Measurements from ENCODE around the gene ULK1. TPM values are rescaled to one million over a fixed set of nuclear protein-coding genes. Genes with fewer than 3 reads are reported as not detected.

The ULK1 gene
- total RNA-seq, 1 experiment from 2014 or later: 72.1 TPM

GRCh38 chr12:131861261-131862083 is 33.0 kb upstream of the ULK1 start:
- CTCF ChIA-PET: no interaction called here
- TF ChIP-seq POLR2AphosphoS5 (IDR thresholded peaks at IDR 0.05; ENCODE audit: low read depth, low read length) (no peak), TCF7L2 (IDR thresholded peaks at IDR 0.05; ENCODE audit: low read depth, low read length) (no peak), SIN3A (IDR thresholded peaks at IDR 0.05; ENCODE audit: borderline replicate concordance, insufficient read depth, low read depth, low read length) (no peak)
- TF ChIP-seq, protein P1, sequence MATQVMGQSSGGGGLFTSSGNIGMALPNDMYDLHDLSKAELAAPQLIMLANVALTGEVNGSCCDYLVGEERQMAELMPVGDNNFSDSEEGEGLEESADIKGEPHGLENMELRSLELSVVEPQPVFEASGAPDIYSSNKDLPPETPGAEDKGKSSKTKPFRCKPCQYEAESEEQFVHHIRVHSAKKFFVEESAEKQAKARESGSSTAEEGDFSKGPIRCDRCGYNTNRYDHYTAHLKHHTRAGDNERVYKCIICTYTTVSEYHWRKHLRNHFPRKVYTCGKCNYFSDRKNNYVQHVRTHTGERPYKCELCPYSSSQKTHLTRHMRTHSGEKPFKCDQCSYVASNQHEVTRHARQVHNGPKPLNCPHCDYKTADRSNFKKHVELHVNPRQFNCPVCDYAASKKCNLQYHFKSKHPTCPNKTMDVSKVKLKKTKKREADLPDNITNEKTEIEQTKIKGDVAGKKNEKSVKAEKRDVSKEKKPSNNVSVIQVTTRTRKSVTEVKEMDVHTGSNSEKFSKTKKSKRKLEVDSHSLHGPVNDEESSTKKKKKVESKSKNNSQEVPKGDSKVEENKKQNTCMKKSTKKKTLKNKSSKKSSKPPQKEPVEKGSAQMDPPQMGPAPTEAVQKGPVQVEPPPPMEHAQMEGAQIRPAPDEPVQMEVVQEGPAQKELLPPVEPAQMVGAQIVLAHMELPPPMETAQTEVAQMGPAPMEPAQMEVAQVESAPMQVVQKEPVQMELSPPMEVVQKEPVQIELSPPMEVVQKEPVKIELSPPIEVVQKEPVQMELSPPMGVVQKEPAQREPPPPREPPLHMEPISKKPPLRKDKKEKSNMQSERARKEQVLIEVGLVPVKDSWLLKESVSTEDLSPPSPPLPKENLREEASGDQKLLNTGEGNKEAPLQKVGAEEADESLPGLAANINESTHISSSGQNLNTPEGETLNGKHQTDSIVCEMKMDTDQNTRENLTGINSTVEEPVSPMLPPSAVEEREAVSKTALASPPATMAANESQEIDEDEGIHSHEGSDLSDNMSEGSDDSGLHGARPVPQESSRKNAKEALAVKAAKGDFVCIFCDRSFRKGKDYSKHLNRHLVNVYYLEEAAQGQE (IDR thresholded peaks at IDR 0.05; ENCODE audit: insufficient read depth in 1 of 2, low read depth in 2 of 2, low read length in 1 of 2): no peak
- TF ChIP-seq, protein P2, sequence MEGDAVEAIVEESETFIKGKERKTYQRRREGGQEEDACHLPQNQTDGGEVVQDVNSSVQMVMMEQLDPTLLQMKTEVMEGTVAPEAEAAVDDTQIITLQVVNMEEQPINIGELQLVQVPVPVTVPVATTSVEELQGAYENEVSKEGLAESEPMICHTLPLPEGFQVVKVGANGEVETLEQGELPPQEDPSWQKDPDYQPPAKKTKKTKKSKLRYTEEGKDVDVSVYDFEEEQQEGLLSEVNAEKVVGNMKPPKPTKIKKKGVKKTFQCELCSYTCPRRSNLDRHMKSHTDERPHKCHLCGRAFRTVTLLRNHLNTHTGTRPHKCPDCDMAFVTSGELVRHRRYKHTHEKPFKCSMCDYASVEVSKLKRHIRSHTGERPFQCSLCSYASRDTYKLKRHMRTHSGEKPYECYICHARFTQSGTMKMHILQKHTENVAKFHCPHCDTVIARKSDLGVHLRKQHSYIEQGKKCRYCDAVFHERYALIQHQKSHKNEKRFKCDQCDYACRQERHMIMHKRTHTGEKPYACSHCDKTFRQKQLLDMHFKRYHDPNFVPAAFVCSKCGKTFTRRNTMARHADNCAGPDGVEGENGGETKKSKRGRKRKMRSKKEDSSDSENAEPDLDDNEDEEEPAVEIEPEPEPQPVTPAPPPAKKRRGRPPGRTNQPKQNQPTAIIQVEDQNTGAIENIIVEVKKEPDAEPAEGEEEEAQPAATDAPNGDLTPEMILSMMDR (IDR thresholded peaks at IDR 0.05): no peak
- Histone ChIP-seq H3K4me1 (ENCODE audit: control insufficient read depth, insufficient read depth, low read length) (peaks cover 43% of the 10 kb centered on the region), H3K4me3 (ENCODE audit: low read depth in 2 of 2, low read length in 2 of 2) (no peak overlapping the region), H3K27me3 (ENCODE audit: control insufficient read depth, insufficient read depth, low read length) (no peaks in the 10 kb centered on the region), H3K9me3 (ENCODE audit: control insufficient read depth, insufficient read depth, low read depth, low read length) (no peaks in the 10 kb centered on the region), H3K36me3 (ENCODE audit: control insufficient read depth, insufficient read depth, low read length) (no peaks in the 10 kb centered on the region), H3K27ac (ENCODE audit: low read length) (peak overlapping the region; percentile 93)
- DNase-seq (ENCODE audit: low read depth, low spot score) (no peak), ATAC-seq (no peak)
- POLR2A ChIA-PET: interaction anchor here (0.6 kb wide), 1 partner anchor 37 kb away, joined by 3 read pairs; no protein-coding TSS in a partner anchor
- in situ Hi-C loops (cut with HindIII; ENCODE audit: low pct_unique_long_range_greater_than_20kb, low sequenced_read_pairs) (no loop called here), intact Hi-C loops (cut with micrococcal nuclease; ENCODE audit: unreplicated experiment) (no loop called here)
- BruUV-seq (replicated peaks): no TSS peak

- no peak for DNase-seq (ENCODE audit: low read depth, low spot score)
- Histone ChIP-seq H3K9me3 (ENCODE audit: control insufficient read depth, insufficient read depth, low read depth, low read length) (no peaks in the 10 kb centered on the region), H3K27ac (ENCODE audit: low read length) (peak overlapping the region; percentile 93; the same call in 1 of the 2 replicates), H3K36me3 (ENCODE audit: control insufficient read depth, insufficient read depth, low read length) (no peaks in the 10 kb centered on the region), H3K4me1 (ENCODE audit: control insufficient read depth, insufficient read depth, low read length) (peaks cover 43% of the 10 kb centered on the region), H3K4me3 (ENCODE audit: low read depth in 2 of 2, low read length in 2 of 2) (no peak overlapping the region), H3K27me3 (ENCODE audit: control insufficient read depth, insufficient read depth, low read length) (no peaks in the 10 kb centered on the region)
- CTCF ChIA-PET: no interaction called here
- POLR2A ChIA-PET: interaction anchor here (0.6 kb wide), 1 partner anchor 36 kb away, joined by 3 read pairs; no protein-coding TSS in a partner anchor
- no peak for ATAC-seq
- no TSS peak for BruUV-seq (replicated peaks)
- in situ Hi-C loops (cut with HindIII; ENCODE audit: low pct_unique_long_range_greater_than_20kb, low sequenced_read_pairs): no loop called here
- intact Hi-C loops (cut with micrococcal nuclease; ENCODE audit: unreplicated experiment): no loop called here
- no peak for TF ChIP-seq POLR2AphosphoS5 (IDR thresholded peaks at IDR 0.05; ENCODE audit: low read depth, low read length)
- TF ChIP-seq, protein P1 (IDR thresholded peaks at IDR 0.05; ENCODE audit: insufficient read depth in 1 of 2, low read depth in 2 of 2, low read length in 1 of 2): no peak
- no peak for TF ChIP-seq TCF7L2 (IDR thresholded peaks at IDR 0.05; ENCODE audit: low read depth, low read length)
These were observed 32.4 kb upstream of the ULK1 start for GRCh38 chr12:131862084-131862441.

Data from Panc1 (cell line).